Activated gamma-delta T cell treated with anti-CD3 and anti-CD28 coated beads, Interleukin-2, amount 50 U/mL, for 16 hours (primary cell): ENCODE data around the gene OR51B6.
"Not testable (repeated sequence)": the region's sequence is repeated elsewhere in the genome, so short reads cannot be mapped to it uniquely, and the experiment has no call there.

Source experiments
- DNase-seq: peaks from one replicate; pipeline ENCODE4 v3.0.0-alpha.2; 2020; ENCODE audit warnings: low read depth

The OR51B6 gene

GRCh38 chr11:5366365-5366764, 15.1 kb downstream of the OR51B6 start:
- DNase-seq, result not testable (repeated sequence)

- no peak for DNase-seq
Measured at GRCh38 chr11:5366856-5367255, 15.5 kb downstream of the OR51B6 start.

GRCh38 chr11:5367448-5368074, 16.3 kb downstream of the OR51B6 start:
- DNase-seq, result no peak

- DNase-seq, result no peak
Measured at GRCh38 chr11:5368502-5369043, 17.3 kb downstream of the OR51B6 start.

GRCh38 chr11:5369789-5370188, 18.5 kb downstream of the OR51B6 start:
- DNase-seq, result no peak

GRCh38 chr11:5380740-5381342, 29.5 kb downstream of the OR51B6 start:
- DNase-seq, result no peak

GRCh38 chr11:5383576-5383975, 32.3 kb downstream of the OR51B6 start, which contains the start of gene OR51M1:
Gene OR51M1 (plus strand): TSS chr11:5383812. CDS start chr11:5389399, 5,587 bp downstream.
- DNase-seq, result no peak

GRCh38 chr11:5384335-5384734, 33.0 kb downstream of the OR51B6 start:
- no peak for DNase-seq

- DNase-seq, result no peak
Measured at GRCh38 chr11:5390210-5390609, 38.9 kb downstream of the OR51B6 start.

- no peak for DNase-seq
Measured at GRCh38 chr11:5394091-5394490, 42.8 kb downstream of the OR51B6 start.

- no peak for DNase-seq
Measured at GRCh38 chr11:5398936-5399335, 47.6 kb downstream of the OR51B6 start.
